DLD1 (cell line): ENCODE data around the gene TNNI3K.
"Not testable (repeated sequence)": the region's sequence is repeated elsewhere in the genome, so short reads cannot be mapped to it uniquely, and the experiment has no call there.

Source experiments
- in situ Hi-C: cut with HindIII; loops from 2 replicates; pipeline ENCODE4 v1.10.0; 2017; ENCODE audit warnings: low sequenced_read_pairs

The TNNI3K gene

GRCh38 chr1:74235153-74235552 is at the start of gene TNNI3K:
TSS of gene TNNI3K (plus strand) at chr1:74235387. CDS start at chr1:74235452, 65 bp downstream.
- in situ Hi-C loops = no loop called here

- in situ Hi-C loops = no loop called here
These were observed 41.3 kb upstream of the TNNI3K start for GRCh38 chr1:74193908-74194307.

GRCh38 chr1:74195339-74195738 is 39.8 kb upstream of the TNNI3K start:
- in situ Hi-C loops = no loop called here

- in situ Hi-C loops = no loop called here
These were observed 37.9 kb upstream of the TNNI3K start for GRCh38 chr1:74197255-74197654.

- in situ Hi-C loops = no loop called here
These were observed 37.3 kb upstream of the TNNI3K start, which contains the start of the genes FPGT and LRRIQ3 for GRCh38 chr1:74197657-74198552. TSS of gene FPGT (plus strand) at chr1:74198242. CDS start at chr1:74198279, 37 bp downstream. TSS of gene LRRIQ3 (minus strand) at chr1:74198176. CDS start at chr1:74183684, 14,492 bp downstream.

GRCh38 chr1:74199504-74199903 is 35.7 kb upstream of the TNNI3K start:
- in situ Hi-C loops = no loop called here

- in situ Hi-C loops = no loop called here
These were observed 29.9 kb upstream of the TNNI3K start for GRCh38 chr1:74205266-74205665.

- in situ Hi-C loops = no loop called here
These were observed 20.0 kb upstream of the TNNI3K start for GRCh38 chr1:74215229-74215628.

GRCh38 chr1:74222701-74223100 is 12.5 kb upstream of the TNNI3K start:
- in situ Hi-C loops = no loop called here

- in situ Hi-C loops = no loop called here
These were observed 11.7 kb upstream of the TNNI3K start for GRCh38 chr1:74223453-74223852.

GRCh38 chr1:74236440-74236839 is 1.3 kb downstream of the TNNI3K start:
- in situ Hi-C loops = no loop called here

GRCh38 chr1:74237035-74237434 is 1.8 kb downstream of the TNNI3K start:
- in situ Hi-C loops = no loop called here

- in situ Hi-C loops = no loop called here
These were observed 2.6 kb downstream of the TNNI3K start for GRCh38 chr1:74237787-74238186.

- in situ Hi-C loops = no loop called here
These were observed 10.1 kb downstream of the TNNI3K start for GRCh38 chr1:74245168-74245772.

- in situ Hi-C loops = no loop called here
These were observed 11.1 kb downstream of the TNNI3K start for GRCh38 chr1:74246315-74246714.

GRCh38 chr1:74247881-74248528 is 12.8 kb downstream of the TNNI3K start:
- in situ Hi-C loops = no loop called here

GRCh38 chr1:74253243-74253824 is 18.1 kb downstream of the TNNI3K start:
- in situ Hi-C loops = not testable (repeated sequence)

GRCh38 chr1:74266001-74266400 is 30.8 kb downstream of the TNNI3K start:
- in situ Hi-C loops = no loop called here

- in situ Hi-C loops = no loop called here
These were observed 36.3 kb downstream of the TNNI3K start for GRCh38 chr1:74271503-74271902.

- in situ Hi-C loops = no loop called here
These were observed 45.6 kb downstream of the TNNI3K start for GRCh38 chr1:74280642-74281396.
